Measurements from ENCODE around the gene SKOR1.

SKOR1 gene, protein sequence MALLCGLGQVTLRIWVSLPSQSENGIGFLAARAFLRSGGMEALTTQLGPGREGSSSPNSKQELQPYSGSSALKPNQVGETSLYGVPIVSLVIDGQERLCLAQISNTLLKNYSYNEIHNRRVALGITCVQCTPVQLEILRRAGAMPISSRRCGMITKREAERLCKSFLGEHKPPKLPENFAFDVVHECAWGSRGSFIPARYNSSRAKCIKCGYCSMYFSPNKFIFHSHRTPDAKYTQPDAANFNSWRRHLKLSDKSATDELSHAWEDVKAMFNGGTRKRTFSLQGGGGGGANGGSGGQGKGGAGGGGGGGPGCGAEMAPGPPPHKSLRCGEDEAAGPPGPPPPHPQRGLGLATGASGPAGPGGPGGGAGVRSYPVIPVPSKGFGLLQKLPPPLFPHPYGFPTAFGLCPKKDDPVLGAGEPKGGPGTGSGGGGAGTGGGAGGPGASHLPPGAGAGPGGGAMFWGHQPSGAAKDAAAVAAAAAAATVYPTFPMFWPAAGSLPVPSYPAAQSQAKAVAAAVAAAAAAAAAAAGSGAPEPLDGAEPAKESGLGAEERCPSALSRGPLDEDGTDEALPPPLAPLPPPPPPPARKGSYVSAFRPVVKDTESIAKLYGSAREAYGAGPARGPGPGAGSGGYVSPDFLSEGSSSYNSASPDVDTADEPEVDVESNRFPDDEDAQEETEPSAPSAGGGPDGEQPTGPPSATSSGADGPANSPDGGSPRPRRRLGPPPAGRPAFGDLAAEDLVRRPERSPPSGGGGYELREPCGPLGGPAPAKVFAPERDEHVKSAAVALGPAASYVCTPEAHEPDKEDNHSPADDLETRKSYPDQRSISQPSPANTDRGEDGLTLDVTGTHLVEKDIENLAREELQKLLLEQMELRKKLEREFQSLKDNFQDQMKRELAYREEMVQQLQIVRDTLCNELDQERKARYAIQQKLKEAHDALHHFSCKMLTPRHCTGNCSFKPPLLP

DNA sequence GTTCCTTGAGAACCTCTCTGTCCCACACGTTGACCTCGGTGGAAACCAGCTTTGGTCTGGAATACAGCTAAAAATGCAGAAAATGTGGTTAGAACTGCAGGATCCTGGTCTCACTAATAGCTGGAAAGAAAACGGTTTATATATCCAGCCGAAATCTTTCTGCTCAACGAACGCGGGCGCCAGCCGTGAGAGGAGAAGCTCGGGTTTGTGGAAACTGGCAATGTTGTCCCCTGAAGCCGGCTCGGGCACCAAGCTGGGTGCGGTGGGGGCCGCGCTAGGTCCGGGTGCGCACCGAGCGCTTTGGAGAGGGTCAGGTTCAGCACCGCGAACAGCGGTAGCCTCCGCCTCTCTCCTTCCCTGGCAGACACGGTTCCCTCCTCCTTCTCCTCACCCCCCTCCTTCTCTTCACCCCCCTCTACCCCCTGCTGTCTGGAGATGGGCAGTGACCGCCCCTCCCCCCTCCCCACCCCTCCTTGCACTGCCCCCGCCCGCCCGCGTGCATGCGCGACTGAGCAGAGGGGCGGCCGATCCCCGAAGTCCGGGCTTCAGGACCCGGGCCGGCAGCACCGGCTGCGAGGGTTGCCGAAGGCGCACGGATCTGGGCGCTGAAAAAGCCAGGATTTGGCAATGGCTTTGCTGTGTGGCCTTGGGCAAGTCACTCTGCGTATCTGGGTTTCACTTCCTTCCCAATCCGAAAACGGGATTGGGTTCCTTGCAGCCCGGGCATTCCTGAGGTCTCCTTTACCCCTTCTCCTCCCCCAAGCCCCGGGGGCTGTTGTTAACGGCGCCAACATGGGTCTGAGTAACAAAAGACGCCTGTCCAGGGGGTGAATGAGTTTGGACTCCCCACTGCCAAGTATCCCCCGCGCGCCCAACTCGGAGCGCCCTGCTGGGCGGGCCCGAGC lies at the start of gene SKOR1:
TSS of gene SKOR1 (plus strand) at position 534 of the 905 bp plus-strand sequence. CDS start at position 628, 94 bp downstream.
- DNase-seq (ENCODE audit: low read depth in 1 of 2, low spot score in 1 of 2) = no peak

DNA sequence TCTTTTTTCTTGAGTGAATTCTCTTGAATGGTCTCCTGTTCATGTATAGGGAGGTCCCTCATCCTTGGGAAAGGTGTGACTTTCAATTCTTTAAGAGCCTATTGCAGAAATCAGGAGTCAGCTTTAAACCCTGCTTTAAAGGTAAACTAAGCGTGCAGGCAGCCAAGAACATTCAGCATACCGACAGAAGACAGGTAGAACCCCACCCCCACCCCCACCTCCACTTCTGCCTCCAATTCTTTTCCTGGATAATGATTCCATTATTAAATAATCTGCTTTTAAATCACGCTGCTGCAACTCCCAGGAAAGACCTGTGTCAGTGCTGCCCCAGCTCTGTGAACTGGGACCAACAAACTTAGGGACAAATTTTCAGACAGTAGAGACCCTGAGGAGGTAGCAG lies 49.3 kb upstream of the SKOR1 start:
- no peak for DNase-seq (ENCODE audit: low read depth in 1 of 2, low spot score in 1 of 2)

GRCh38 chr15:67776600-67776999 lies 48.7 kb upstream of the SKOR1 start:
- DNase-seq (ENCODE audit: low read depth in 1 of 2, low spot score in 1 of 2) = no peak

DNA sequence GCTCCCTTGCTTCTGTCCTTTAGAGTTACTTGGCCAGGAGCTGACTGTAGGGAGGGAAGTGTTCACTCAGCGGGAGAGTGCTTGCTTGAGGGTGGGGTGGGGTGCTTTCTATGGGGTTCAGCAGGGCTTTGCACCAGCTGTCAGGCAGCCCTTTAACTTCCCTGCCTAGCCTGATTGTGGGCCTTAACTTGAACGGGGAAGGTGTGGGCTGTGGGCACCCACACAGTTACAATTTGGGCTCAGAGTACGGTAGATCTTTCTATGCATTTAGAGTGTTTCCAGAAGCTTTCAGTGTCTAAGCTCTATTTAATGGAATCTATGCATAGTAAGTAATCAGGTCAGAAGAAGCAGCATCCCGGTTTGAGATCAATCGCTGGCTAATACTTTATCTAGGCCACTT lies 48.2 kb upstream of the SKOR1 start:
- DNase-seq (ENCODE audit: low read depth in 1 of 2, low spot score in 1 of 2) = no peak

GRCh38 chr15:67777773-67778172 lies 47.5 kb upstream of the SKOR1 start:
- DNase-seq (ENCODE audit: low read depth in 1 of 2, low spot score in 1 of 2) = no peak

DNA sequence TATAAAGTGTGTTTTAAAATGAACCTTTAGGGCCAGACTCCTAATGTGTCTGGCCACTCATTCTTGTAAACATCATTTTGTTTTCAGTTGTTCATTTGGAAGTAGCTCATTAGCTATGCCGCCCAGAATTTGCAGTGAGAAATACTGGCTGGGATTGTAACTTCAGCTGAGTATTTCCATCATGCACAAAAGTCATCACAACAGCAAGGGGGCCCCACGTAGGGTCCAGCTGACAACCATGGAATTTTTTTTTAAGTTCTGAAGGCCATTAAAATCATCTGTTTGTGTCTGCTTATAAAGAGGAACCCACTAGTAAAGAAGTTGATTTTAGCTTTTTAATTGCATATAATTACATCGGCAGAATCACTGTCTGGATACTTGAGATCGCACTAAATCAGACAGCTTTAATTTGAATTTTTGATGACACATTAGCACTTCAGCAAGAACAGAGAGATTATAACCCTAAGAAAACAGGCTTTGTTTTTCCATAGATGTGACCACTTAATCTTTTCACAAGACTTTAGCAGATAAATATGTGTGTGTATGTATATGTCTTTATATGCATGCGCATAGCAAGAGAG lies 46.3 kb upstream of the SKOR1 start:
- no peak for DNase-seq (ENCODE audit: low read depth in 1 of 2, low spot score in 1 of 2)

- DNase-seq (ENCODE audit: low read depth in 1 of 2, low spot score in 1 of 2) = no peak
These were observed 45.7 kb upstream of the SKOR1 start for GRCh38 chr15:67779549-67780111.

DNA sequence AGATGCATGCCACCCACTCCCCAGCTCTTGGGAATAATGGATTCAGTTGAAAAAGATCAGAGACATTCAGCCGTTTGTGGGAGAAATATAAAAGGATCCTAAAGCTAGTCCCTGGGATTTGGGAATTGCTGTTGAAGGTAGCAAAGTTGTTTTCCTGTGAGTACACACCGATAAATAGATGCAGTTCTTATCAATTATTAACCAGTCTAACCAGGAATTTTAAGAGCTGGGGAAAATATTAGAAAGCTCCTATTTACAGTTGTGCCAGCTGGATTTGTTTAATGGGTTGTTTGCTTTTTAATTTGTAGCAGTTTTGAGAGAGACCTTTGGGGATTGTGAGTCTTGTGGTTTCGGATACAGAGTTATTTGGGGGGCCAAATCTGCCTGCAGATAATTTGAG lies 44.2 kb upstream of the SKOR1 start:
- no peak for DNase-seq (ENCODE audit: low read depth in 1 of 2, low spot score in 1 of 2)

- no peak for DNase-seq (ENCODE audit: low read depth in 1 of 2, low spot score in 1 of 2)
These were observed 43.2 kb upstream of the SKOR1 start for GRCh38 chr15:67781907-67782690.

DNA sequence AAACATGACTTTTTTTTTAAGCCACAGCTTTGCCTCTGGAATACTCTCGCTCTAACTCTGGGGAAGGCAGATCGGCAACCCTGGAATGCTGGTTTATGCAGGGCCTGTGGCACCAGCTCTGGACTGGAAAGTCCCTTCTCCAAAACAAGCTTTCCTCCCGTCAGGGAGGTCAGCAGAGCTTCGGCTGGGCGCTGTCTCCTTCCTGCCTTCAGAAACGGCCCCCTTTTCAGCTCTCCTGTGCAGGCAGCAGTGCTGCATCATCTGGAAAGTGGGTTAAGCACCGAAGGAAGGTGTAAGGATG lies 42.7 kb upstream of the SKOR1 start:
- DNase-seq (ENCODE audit: low read depth in 1 of 2, low spot score in 1 of 2) = no peak

DNA sequence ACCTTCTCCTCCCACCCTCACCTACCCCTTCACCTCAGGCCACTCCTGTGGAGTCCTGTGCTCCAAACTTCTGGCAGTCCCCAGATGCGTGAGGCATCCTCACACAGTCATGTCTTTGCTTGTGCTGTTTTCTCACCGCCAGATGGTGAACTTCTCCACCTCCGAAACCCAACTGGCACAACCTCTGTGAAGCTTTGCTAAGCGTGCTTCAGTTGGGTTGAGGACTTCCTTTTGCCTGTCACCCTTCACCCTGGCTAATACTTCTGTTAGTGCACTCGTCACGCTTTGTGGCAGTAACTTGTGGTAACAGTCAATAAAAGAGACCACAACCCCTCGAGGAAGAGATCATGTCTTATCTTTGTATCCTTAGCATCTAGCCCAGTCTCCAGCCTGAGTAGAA lies 42.0 kb upstream of the SKOR1 start:
- peak in 1 of 2 donors; percentile 24 for DNase-seq (ENCODE audit: low read depth in 1 of 2, low spot score in 1 of 2)

DNA sequence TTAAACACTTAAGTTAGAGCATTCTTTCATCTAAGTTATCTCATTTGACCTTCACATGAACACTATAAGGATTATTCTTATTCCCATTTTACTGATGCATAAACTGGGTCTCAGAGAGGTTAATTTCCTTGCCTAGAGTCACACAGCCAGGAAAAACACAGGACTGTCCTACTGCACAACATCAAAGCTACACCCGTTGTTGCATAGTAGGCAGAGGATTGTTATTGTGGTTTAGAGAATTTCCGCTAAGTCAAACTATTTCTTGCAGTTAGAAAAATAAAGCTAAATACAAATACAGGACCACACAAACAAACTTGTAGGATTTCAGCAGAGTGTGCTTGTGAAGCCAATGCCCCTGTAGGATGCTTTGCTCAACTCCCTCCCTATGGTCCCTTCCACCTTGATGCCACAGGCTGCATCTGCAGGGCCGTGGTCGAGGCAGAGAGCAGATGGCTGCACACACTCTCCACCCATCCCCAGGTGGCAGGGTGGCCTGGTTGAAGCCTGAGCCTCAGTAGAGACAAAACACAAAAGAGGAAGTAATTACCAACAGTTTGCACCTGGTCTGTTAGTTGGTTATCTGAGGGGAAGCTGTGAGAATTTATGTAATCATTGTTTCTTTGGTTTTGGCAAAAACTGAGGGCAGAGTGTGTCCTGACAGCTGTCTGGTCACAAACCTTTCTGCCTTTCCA lies 41.1 kb upstream of the SKOR1 start:
- DNase-seq (ENCODE audit: low read depth in 1 of 2, low spot score in 1 of 2) = no peak

DNA sequence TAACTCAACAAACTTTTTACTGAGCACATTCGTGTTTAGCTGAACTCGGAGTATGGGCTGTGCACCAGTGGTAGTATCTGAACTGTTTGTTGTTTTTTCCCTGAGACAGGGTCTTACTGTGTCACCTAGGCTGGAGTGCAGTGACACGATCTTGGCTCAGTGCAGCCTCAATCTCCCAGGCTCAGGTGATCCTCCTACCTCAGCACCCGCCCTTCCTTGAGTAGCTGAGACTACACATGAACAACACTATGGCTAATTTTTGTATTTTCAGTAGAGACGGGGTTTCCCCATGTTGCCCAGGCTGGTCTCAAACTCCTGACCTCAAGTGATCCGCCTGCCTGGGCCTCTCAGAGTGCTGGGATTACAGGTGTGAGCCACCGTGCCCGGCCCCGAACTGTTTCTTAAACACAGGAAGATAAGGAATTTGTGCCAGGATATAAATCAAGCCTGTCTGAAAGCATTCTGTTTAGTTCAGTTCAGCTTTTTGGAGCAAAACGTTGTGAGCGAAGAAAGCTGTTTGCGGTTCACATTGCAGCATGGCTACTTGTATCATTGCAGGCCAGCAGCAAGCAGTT lies 40.4 kb upstream of the SKOR1 start:
- DNase-seq (ENCODE audit: low read depth in 1 of 2, low spot score in 1 of 2) = no peak

GRCh38 chr15:67785431-67785830 lies 39.9 kb upstream of the SKOR1 start:
- DNase-seq (ENCODE audit: low read depth in 1 of 2, low spot score in 1 of 2) = no peak

DNA sequence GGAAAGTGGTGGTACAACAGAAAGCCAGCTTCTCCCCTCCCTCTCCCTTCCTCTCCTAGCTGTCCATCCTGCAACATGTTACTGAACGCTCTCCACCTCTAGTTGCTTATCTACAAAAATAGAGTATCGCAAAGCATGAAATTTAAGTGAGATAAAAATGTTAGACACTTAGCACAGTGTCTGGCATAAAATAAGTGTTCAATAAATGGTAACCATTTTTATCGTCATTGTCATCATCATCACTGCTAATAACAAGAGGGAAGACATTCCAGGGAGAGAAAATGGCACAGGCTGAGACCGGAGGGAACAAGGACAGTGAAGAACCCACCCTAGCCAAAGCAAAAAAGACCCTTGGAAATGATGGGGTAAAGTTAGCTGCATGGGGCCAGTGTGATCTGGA lies 38.7 kb upstream of the SKOR1 start:
- DNase-seq (ENCODE audit: low read depth in 1 of 2, low spot score in 1 of 2) = no peak

GRCh38 chr15:67788986-67789385 lies 36.3 kb upstream of the SKOR1 start:
- DNase-seq (ENCODE audit: low read depth in 1 of 2, low spot score in 1 of 2) = no peak

DNA sequence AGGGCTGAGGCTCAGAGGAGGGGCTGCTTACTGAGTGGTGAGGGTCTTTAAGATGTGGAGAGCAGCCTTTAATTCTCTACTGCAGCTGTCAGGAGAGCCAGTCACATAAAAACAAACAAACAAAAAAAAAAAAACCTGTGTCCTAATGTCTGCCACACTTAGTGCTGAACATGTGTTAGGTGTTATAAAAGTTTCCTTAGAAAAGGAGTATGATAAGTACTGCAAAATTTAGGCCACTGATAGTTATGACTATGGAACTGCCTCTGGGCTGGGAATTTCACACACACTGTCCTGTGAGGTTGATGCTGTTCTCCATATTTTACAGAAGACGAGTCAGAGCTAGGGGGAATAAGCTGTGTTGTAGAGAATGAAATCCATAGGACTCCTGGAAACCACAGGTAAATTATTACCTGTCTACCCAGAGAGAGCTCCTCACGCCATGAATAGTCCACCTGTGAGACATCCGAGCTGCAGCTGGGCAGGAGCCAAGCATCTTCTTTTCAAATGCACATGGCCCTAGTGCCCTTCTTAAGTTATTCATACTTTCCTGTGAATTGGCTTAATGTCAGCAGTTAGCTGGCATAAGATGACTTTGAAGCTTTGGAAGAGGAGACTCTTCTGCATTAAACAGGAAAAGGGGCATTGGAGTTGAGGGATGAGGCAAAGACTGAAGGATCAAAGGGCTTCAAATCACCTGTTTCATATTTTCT lies 34.5 kb upstream of the SKOR1 start:
- no peak for DNase-seq (ENCODE audit: low read depth in 1 of 2, low spot score in 1 of 2)

- no peak for DNase-seq (ENCODE audit: low read depth in 1 of 2, low spot score in 1 of 2)
These were observed 32.9 kb upstream of the SKOR1 start for GRCh38 chr15:67792250-67792942.

Measured in activated CD4-positive, alpha-beta T cell treated with anti-CD3 and anti-CD28 coated beads, Interleukin-2, amount 50 U/mL, for 24 hours (primary cell).